ENCODE measurements around the gene SMC2.

Gene SMC2

DNA sequence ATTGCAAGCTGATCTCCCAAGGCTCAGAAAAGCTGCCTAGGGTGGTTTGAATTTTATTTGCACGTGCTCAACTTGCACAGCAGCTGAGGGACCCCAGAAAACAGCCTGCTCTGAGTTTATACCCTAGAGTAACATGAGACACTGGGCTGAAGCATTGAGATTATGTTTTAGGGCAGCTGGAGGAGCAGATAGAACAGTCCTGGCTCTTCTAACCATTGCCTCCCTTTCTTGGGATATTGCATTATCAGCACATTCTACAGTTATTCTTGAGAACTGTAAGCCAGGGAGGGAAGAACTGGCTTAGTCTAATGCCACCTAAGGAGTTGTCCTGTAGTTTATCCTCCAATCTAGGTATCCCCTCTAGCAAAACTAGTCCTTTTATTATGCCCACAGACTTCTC is 10.3 kb downstream of the SMC2 start:
- no peak for DNase-seq (ENCODE audit: low read depth in 2 of 2)

DNA sequence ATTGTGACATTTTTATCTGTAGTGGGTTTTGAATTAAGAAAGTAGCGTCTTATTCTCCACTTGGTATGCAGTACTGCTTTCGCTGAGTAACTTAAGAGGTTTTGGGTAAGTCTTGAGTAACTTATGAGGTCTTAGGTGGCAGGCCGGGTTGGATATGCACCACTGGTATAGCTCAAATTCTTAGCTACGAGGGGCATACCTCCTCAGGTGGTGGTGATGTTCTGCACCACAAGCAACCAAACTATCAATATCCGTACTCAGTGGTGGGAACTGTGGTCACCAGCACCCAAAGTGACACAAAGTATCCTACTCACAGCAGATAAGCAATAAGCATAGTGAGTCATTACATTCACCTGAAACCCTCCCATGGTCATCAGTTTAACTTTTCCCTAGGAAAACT is 13.7 kb downstream of the SMC2 start:
- no peak for DNase-seq (ENCODE audit: low read depth in 2 of 2)

DNA sequence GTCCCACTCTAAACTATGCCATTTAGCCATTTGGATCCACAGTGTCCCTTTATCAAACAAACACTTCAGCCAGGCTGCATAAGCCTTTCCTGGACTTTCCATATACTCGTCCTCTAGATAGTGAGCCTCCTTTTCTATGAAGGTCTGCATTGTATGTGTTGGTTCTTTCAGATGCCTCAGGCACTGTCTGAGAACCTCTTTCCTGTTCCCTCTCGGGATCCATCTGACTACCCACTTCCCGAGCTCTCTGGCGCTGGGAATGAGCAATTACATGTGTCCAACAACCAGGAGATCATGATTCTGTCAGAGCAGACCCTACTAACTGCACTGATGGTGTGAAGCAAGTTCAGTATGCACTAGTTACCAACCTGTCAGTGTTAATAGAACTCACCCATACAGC is 14.2 kb downstream of the SMC2 start:
- DNase-seq (ENCODE audit: low read depth in 2 of 2), result no peak

DNA sequence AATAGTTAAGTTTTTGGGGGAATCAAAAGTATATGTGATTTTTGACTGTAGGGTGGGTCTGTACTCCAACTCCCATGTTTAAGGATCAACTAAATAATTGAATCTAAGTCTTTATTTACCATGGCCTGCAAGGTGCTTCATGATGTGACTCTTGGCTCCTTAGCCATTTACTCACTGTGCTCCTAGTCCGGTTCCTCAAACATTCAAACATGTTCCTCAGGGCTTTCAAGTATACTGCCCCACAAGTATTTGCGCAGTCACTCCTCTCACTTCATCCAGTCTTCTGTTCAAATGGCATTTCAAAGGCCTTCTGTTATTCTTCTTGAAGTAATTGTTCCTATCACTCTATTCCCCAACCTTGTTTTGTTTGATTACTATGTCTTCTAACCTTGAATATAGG is 16.4 kb downstream of the SMC2 start:
- no peak for DNase-seq (ENCODE audit: low read depth in 2 of 2)

DNA sequence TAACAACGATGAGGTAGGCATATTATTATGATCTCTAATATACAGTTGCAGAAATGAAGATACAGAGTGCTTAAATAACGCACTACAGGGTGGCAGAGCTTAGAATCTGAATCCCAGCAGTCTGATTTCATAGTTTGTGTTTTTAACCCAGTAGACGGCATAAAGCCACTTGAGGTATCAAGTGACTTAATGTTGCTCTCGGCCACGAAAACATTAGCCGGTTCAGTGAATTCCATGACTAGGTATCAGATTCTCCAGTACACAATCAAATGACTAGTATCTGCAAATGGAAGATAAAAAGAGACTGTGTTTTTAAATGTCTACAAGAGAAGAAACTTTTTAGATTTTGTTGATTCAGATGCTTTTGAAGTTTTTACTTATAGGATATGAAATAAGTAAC is 24.8 kb downstream of the SMC2 start:
- DNase-seq (ENCODE audit: low read depth in 2 of 2), result no peak

DNA sequence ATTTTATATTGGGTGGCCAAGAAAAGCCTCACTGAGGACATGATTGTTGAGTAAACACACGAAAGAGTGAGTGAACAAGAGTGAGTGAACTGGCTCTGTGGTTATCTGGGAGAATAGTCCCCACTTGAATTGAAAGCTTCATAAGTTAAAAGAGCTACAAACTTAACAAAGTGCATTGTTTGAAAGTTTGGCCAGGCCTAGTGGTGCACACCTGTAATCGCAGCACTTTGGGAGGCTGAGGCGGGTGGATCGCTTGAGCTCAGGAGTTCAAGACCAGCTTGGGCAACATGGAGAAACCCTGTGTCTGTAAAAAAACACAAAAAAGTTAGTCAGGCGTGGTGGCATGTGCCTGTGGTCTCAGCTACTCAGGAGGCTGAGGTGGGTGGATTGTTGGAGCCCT is 26.9 kb downstream of the SMC2 start:
- no peak for DNase-seq (ENCODE audit: low read depth in 2 of 2)

DNA sequence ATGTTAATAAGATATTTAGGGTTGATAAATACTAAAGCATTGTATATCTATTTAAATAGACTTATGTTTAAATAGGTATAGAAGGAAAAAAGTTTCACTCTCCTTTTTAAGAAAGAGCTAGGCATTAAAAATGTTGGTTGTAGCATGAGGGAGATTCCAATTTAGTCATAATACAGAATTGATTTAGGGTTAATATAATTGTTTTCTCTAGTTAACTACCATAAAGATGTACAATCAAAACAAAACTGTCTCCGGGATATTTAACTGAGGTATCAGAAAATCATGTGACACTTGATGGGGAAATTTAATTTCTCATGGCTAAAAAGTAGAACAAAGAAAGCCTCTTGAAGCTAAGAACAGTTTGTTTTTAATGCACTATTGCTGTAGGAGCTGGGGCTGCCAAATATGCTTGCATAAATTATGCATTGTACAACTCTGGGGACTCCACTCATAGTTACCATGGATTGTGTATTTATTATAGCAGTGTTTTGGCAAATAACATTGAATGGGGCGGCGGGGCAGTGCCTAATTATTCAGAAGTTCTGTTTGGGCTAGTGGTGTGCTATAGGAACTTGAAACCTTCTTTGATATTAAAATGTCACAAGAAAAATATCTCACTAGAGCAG is 44.2 kb downstream of the SMC2 start:
- no peak for DNase-seq (ENCODE audit: low read depth in 2 of 2)

DNA sequence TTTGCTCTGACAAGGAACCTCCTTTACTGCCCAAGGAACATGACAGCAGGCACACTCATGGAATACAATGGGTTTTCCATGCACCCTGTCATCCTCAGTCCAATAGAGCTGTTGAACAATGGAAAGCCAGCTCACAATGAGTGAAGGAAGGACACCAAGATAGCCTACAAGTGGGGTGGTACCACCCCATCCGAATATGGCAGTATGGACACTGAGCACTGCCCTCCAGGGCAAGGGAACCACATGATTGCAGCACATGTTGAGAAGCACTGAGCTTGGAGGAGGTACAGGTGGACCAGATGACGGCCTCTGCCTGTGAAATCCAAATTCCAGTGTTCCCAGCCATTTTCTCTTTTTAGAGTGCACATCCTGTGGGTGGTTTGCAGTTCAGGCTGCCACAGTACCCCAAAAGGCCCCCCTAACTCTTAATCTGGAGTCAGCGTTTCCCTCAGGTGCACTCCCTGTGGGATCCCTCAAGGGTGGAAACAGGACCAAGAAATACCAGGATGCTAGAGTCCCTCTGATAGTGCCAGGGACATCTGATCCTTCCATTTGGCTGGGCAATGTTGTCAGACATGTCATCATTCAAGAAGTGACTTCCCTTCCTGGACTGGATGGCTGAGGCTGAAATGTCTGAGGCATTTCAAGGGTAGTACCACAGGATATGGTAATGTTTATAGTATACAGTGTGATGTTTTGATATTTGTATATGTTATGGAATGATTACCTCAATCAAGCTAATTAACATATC is 48.9 kb downstream of the SMC2 start:
- no peak for DNase-seq (ENCODE audit: low read depth in 2 of 2)

DNA sequence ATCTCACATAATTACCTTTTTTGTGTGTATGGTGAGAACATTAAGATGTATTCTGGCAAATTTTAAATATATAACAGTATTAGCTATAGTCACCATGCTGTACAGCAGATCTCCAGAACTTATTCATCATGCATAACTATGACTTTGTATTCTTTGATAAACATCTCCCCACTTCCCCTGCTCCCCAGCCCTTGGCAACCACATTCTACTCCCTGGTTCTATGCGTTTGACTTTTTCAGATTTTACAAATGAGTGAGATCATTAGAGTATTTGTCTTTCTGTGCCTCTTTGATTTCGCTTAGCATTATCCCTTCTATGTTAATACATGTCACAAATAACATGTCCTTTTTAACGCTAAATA is 49.4 kb downstream of the SMC2 start:
- DNase-seq (ENCODE audit: low read depth in 2 of 2), result no peak

DNA sequence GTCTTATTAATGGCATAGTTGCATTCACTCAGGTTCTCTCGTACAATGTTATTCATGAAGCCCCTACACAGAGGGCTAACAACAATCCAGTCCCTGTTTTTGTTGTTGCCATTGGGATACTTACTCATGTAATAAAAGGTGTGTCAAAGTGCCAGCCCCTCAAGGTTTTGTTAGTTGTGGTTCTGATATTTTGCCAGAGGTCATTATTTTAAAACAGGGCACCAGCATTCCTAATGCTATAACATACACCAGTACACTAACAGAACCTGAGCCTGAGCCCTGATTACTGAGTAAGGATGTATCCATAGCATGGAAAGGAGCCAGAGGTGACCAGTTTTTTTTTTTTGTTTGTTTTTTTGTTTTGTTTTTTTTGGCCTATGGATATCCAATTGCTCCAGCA is 50.2 kb downstream of the SMC2 start:
- no peak for DNase-seq (ENCODE audit: low read depth in 2 of 2)

DNA sequence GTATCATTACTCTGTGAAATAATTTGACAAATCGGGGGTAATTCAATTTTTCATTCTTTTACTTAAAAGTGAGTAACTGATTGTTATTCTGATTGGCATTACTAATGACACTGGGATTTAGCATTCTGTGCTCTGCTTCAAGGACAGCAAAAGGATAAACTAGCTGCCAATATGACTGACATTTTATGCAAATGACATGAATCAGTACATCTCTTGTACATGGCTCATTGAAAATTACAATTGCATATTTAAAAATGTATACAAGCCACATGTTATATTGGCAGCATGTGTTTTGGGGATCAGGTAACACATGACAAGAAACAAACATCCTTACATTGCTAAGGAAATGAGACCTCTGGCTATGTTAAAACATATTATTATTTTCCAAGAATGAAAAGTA is 79.0 kb downstream of the SMC2 start:
- DNase-seq (ENCODE audit: low read depth in 2 of 2), result no peak

DNA sequence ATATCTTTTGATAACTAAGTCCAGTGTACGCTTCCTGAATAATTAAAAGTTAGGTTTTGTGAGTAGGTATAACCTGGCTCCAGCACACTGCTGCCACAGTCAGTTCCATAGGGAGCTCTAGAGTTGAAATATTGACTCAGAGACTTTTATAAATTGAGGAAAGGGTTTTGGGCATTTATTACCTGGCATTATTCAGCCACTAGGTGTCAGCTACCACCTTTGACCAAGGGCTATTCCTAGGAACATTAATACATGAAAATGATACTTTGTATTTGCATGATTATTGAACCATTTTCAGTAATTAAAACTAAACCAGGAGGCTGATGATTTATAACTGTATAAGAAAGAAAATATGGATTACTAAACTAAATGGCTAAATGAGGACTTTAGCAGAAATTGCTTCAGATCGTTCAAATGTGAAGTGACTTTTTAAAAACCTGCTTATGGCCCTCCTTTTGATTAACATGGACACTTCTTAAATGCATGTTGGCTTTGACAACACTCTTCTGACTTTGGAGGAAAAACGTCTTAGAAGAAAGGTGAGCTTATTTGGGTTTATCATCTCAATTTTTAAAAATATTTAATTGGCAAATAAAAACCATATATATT is 83.0 kb downstream of the SMC2 start:
- DNase-seq (ENCODE audit: low read depth in 2 of 2), result no peak

DNA sequence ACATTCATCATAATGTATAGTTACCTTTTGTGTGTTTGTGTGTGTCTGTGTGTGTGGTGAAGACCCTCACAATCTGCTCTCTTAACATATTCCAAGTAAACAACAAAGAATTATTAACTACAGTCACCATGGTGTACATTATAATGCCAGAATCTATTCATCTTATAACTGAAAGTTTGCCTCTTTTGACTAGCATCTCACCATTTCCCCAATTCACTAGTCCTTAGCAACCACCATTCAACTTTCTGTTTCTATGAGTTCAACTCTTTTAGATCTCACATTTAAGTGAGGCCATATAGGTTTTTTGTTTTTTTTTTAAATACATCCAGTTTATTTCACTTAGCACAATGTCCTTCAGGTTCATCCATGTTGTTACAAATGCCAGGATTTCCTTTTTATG is 83.6 kb downstream of the SMC2 start:
- no peak for DNase-seq (ENCODE audit: low read depth in 2 of 2)
